Skeletal muscle tissue (tissue), 4 donors: ENCODE measurements around the gene POU3F2. TPM values are rescaled to one million over a fixed set of nuclear protein-coding genes. Genes with fewer than 3 reads are reported as not detected.

ENCODE experiments used
- H3K27ac ChIP-seq: one replicate; pipeline ENCODE4 v1.7.0; 2013; ENCODE audit warnings: mild to moderate bottlenecking, low read depth, low read length, inconsistent platforms
- H3K27me3 ChIP-seq, 3 donors: one replicate each; pipeline ENCODE4 v1.7.0; 2013; ENCODE audit warnings: low read length in 3 of 3; ENCODE audit not compliant: control insufficient read depth in 3 of 3, insufficient read depth in 3 of 3
- H3K36me3 ChIP-seq, 3 donors: one replicate each; pipeline ENCODE4 v1.7.0; 2013; ENCODE audit warnings: low read length in 3 of 3; ENCODE audit not compliant: control insufficient read depth in 3 of 3, insufficient read depth in 3 of 3
- H3K4me1 ChIP-seq, 3 donors: one replicate each; pipeline ENCODE4 v1.7.0; 2013; ENCODE audit warnings: low read length in 3 of 3, mild to moderate bottlenecking in 3 of 3; ENCODE audit not compliant: control insufficient read depth in 3 of 3, insufficient read depth in 3 of 3
- H3K4me3 ChIP-seq, 3 donors: one replicate each; pipeline ENCODE4 v1.7.0; 2013; ENCODE audit warnings: low read length in 3 of 3
- H3K9ac ChIP-seq, 3 donors: one replicate each; pipeline ENCODE4 v1.7.0; 2013; ENCODE audit warnings: low read length in 3 of 3, mild to moderate bottlenecking in 3 of 3, moderate library complexity in 2 of 3, low read depth in 1 of 3
- H3K9me3 ChIP-seq, 3 donors: one replicate each; pipeline ENCODE4 v1.7.0; 2013; ENCODE audit warnings: low read length in 3 of 3; ENCODE audit not compliant: control insufficient read depth in 3 of 3
- total RNA-seq: library from RNA; depleted of rRNA; stranded (reverse); fragments of >200 nt; gene quantifications from one replicate; pipeline ENCODE4 v1.2.3, GENCODE V29; 2014
- donor health status: Osteomylitis.

The POU3F2 gene
- total RNA-seq, result 0.52 TPM

- H3K4me3 ChIP-seq, result peak within 1 kb of the TSS; percentile 71 to 73 (median 71)
- H3K27me3 ChIP-seq, result peaks cover 81 to 91% (median 83%) of the 10 kb centered on the region in 3 donors
- H3K9me3 ChIP-seq, result no peaks in the 10 kb centered on the region
- peak within 1 kb of the TSS in 2 of 3 donors; percentile 17 to 43 for H3K9ac ChIP-seq
- H3K4me1 ChIP-seq, result peaks cover 33 to 43% (median 39%) of the 10 kb centered on the region in 3 donors
- no peaks in the 10 kb centered on the region for H3K36me3 ChIP-seq
- no peak within 1 kb of the TSS for H3K27ac ChIP-seq
Measured at GRCh38 chr6:98834060-98835031, at the start of gene POU3F2. TSS of gene POU3F2 (plus strand) at chr6:98834574. CDS start at chr6:98834874, 300 bp downstream.

- Histone ChIP-seq H3K9me3 (no peaks in the 10 kb centered on the region), H3K36me3 (no peaks in the 10 kb centered on the region), H3K27ac (no peak overlapping the region), H3K4me1 (no peaks in the 10 kb centered on the region), H3K4me3 (no peak overlapping the region), H3K9ac (no peak overlapping the region), H3K27me3 (peaks cover 12 to 17% (median 12%) of the 10 kb centered on the region in 3 donors)
Measured at GRCh38 chr6:98787435-98787834, 46.9 kb upstream of the POU3F2 start.

- Histone ChIP-seq H3K27me3 (peaks cover 12 to 17% (median 12%) of the 10 kb centered on the region in 3 donors), H3K4me3 (no peak overlapping the region), H3K27ac (no peak overlapping the region), H3K9ac (no peak overlapping the region), H3K9me3 (no peaks in the 10 kb centered on the region), H3K36me3 (no peaks in the 10 kb centered on the region), H3K4me1 (no peaks in the 10 kb centered on the region)
Measured at GRCh38 chr6:98787961-98788360, 46.4 kb upstream of the POU3F2 start.

DNA sequence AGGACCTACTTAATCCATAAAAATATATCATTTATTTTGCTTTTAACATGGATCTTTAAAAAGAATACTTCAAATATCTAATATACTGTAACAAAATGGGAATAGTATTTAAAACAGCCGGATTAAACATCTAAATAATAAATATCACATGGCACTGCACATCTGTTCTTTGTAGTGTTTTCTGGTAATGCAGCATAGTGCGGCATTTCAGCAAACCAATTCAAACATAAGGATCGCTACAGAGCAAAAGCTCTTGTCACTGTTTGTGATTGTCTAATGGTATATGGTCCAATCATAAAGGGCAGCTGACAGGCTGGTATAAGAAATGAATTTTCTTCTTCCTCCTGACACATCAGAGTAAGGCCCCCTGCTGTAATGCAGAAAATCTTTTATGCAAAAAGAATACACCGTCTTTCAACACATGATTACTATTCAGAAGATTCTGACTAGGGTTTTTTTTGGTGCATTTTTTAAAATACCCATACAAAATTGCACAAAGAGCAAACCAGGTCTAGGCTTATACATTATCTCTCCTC lies 40.0 kb upstream of the POU3F2 start:
- Histone ChIP-seq H3K4me3 (no peak overlapping the region), H3K27me3 (peaks cover 4 to 6% (median 6%) of the 10 kb centered on the region in 3 donors), H3K9ac (no peak overlapping the region)

GRCh38 chr6:98797217-98797994 lies 37.0 kb upstream of the POU3F2 start:
- Histone ChIP-seq H3K9ac (no peak overlapping the region), H3K4me3 (no peak overlapping the region), H3K9me3 (no peaks in the 10 kb centered on the region), H3K27ac (no peak overlapping the region), H3K36me3 (no peaks in the 10 kb centered on the region), H3K4me1 (no peaks in the 10 kb centered on the region), H3K27me3 (peaks cover 0 to 6% (median 0%) of the 10 kb centered on the region in 3 donors)

More for the DNA sequence above, 40.0 kb upstream of the POU3F2 start:
- Histone ChIP-seq H3K4me1 (no peaks in the 10 kb centered on the region), H3K9me3 (no peaks in the 10 kb centered on the region), H3K36me3 (no peaks in the 10 kb centered on the region), H3K27ac (no peak overlapping the region)

DNA sequence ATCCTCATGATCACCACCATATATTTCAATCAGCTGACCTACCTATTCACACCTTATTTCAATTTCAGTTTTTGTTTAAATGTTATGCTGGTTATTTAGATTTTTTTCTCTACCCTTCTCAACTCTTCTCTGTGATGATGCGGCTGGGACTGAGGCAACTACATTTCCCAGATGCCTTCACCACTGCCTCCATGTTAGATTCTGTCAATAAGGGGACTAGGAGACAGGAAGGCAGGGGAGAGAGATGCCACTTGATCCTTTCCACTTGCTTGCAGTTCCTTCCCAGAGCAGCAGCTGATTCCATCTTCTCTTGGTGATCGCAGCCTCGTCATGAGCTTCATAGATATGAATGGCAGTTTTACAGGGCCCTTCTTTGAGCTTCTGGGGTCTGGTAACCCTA lies 33.5 kb upstream of the POU3F2 start:
- Histone ChIP-seq H3K4me1 (no peaks in the 10 kb centered on the region), H3K27ac (no peak overlapping the region), H3K9ac (no peak overlapping the region), H3K36me3 (no peaks in the 10 kb centered on the region), H3K4me3 (no peak overlapping the region), H3K27me3 (peaks cover 0 to under 1% (median 0%) of the 10 kb centered on the region in 3 donors), H3K9me3 (no peaks in the 10 kb centered on the region)

DNA sequence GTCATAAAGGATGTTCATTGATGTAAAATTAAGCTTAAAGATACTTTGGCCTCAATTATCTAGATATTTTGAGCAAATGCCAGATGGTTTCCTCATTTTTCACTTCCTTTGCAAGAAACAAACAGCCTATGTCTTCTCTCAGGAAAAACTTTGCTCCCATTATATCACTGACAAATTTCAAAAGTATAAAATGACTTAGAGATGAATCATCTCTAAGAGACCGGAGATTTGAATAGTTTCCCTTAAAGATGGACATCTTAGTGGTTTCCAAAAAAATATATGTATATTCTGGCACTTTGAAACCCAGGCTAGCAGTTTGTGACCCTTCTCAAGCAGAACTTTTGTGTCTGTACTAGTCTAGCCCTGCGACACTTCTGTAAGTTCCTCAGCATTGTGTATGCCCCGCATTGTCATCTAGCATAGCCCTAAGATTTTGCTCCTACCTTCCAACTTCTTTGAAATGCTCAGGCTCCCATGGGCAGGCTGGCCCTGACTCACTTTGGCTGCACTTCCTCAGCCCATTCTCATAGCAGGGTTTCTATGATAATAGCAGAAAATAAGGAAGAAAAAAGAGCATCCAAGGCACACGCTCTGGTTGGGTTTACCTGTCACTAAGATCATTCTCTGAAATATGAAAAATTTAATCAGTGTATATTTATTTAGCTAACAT lies 25.7 kb upstream of the POU3F2 start:
- Histone ChIP-seq H3K9ac (no peak overlapping the region), H3K36me3 (no peaks in the 10 kb centered on the region), H3K27ac (no peak overlapping the region), H3K27me3 (peaks cover 0 to 3% (median 0%) of the 10 kb centered on the region in 3 donors), H3K4me1 (no peaks in the 10 kb centered on the region), H3K4me3 (no peak overlapping the region), H3K9me3 (no peaks in the 10 kb centered on the region)

GRCh38 chr6:98812220-98812619 lies 22.2 kb upstream of the POU3F2 start:
- Histone ChIP-seq H3K27ac (no peak overlapping the region), H3K27me3 (peaks cover 0 to 6% (median 0%) of the 10 kb centered on the region in 3 donors), H3K4me3 (no peak overlapping the region), H3K4me1 (no peaks in the 10 kb centered on the region), H3K9ac (no peak overlapping the region), H3K9me3 (peaks cover 0 to 4% (median 0%) of the 10 kb centered on the region in 3 donors), H3K36me3 (no peaks in the 10 kb centered on the region)

DNA sequence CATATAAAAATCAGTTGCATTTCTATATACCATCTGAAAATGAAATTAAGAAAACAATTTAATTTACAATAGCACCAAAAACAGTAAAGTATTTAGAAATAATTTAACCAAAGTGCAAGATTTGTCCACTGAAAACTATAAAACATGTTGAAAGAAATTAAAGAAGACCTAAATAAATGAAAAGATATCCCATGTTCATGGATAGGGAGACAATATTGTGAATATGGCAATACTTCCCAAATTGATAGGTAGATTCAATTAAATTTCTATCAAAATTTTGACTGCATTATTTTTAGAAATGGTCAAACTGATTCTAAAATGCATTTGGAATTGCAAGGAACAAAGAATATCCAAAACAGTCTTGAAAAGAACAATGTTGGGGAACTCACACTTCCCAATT lies 17.6 kb upstream of the POU3F2 start:
- Histone ChIP-seq H3K4me1 (no peaks in the 10 kb centered on the region), H3K27ac (no peak overlapping the region), H3K27me3 (peaks cover 5 to 26% (median 9%) of the 10 kb centered on the region in 3 donors), H3K9ac (no peak overlapping the region), H3K9me3 (peaks cover 0 to 8% (median 0%) of the 10 kb centered on the region in 3 donors), H3K36me3 (no peaks in the 10 kb centered on the region), H3K4me3 (no peak overlapping the region)
